Measurements from ENCODE around the gene DLGAP1.

GRCh38 chr18:3664563-3665178, 790.4 kb downstream of the DLGAP1 start:
- no peak for TF ChIP-seq POLR2A (IDR thresholded peaks at IDR 0.05)
- no peak for TF ChIP-seq POLR2AphosphoS5 (IDR thresholded peaks at IDR 0.05)
- no peak for TF ChIP-seq CTCF (IDR thresholded peaks at IDR 0.05)
